ENCODE results near the gene SHROOM2.

GRCh38 chrX:9902656-9903055, 116.4 kb downstream of the SHROOM2 start:
- TF ChIP-seq CTCF (optimal IDR thresholded peaks at IDR 0.05 in 1 of 3, IDR thresholded peaks at IDR 0.05 in 1 of 3, conservative IDR thresholded peaks at IDR 0.05 in 1 of 3; ENCODE audit: extremely low read depth in 1 of 3, insufficient read depth in 2 of 3, low read length in 3 of 3) (no peak), EZH2 (IDR thresholded peaks at IDR 0.05; ENCODE audit: low read length) (no peak)

Data from keratinocyte (primary cell).